ENCODE results near the gene BRICD5.

GRCh38 chr16:2246301-2246885 lies 35.7 kb upstream of the BRICD5 start:
- TF ChIP-seq RBM22 (optimal IDR thresholded peaks at IDR 0.05; ENCODE audit: low read length) (no peak), ZNF576 (CRISPR knock-in tag; IDR thresholded peaks at IDR 0.05) (no peak), POLR2A (IDR thresholded peaks at IDR 0.05; ENCODE audit: insufficient read depth in 1 of 2, low read depth in 2 of 2, low read length in 2 of 2) (no peak), SP1 (IDR thresholded peaks at IDR 0.05) (no peak), SP1 (CRISPR knock-in tag; IDR thresholded peaks at IDR 0.05) (no peak), CEBPZ (IDR thresholded peaks at IDR 0.05; ENCODE audit: low read length) (no peak), ZNF615 (CRISPR knock-in tag; IDR thresholded peaks at IDR 0.05; ENCODE audit: borderline replicate concordance) (no peak)
